ENCODE measurements around the gene SPEN.

The SPEN gene

GRCh38 chr1:15989776-15990175, 142.3 kb downstream of the SPEN start:
- DNase-seq (no peak), ATAC-seq (no peak)
